ENCODE data around the gene PPIP5K1. TPM values are rescaled to one million over a fixed set of nuclear protein-coding genes. Genes with fewer than 3 reads are reported as not detected.
"Not testable (repeated sequence)": the region's sequence is repeated elsewhere in the genome, so short reads cannot be mapped to it uniquely, and the experiment has no call there.

PPIP5K1 gene
- 10 to 100 TPM; 16.5 to 45.2 (median 34.3) TPM for total RNA-seq
- 10 to 100 TPM in 1 of 2 donors, 1 to 10 TPM in 1; 7.6 to 27.0 TPM for polyA plus RNA-seq
- long read RNA-seq, donor 1, partial matches to known transcripts = 6 of 7 reads
- long read RNA-seq, donor 1, other reads (novel, unspliced or antisense) = 1 of 7 reads
- long read RNA-seq, donor 2 = 0 reads
- long read RNA-seq, donor 3, partial matches to known transcripts = 2 of 6 reads
- long read RNA-seq, donor 3, other reads (novel, unspliced or antisense) = 4 of 6 reads

- intact Hi-C loops (cut with DNase I); H3K27me3 ChIP-seq; H3K36me3 ChIP-seq; H3K9me3 ChIP-seq; H3K4me3 ChIP-seq; H3K4me1 ChIP-seq (ENCODE audit: insufficient read depth); H3K27ac ChIP-seq; DNase-seq: not testable (repeated sequence)
- WGBS, 3 donors = no CpG with 5 or more reads among the region's 54 CpGs
Observed at GRCh38 chr15:43589778-43590466, at the start of gene PPIP5K1. Gene PPIP5K1, minus strand, starts transcription at chr15:43590208. Its CDS starts 5,704 bp downstream, at chr15:43584504.

GRCh38 chr15:43638464-43639204 lies 48.6 kb upstream of the PPIP5K1 start:
- H3K27me3 ChIP-seq; DNase-seq; intact Hi-C loops (cut with DNase I); H3K36me3 ChIP-seq; H3K4me3 ChIP-seq; H3K27ac ChIP-seq; H3K9me3 ChIP-seq; H3K4me1 ChIP-seq (ENCODE audit: insufficient read depth): not testable (repeated sequence)
- 85 to 88% (median 85%) methylated on average over 8 of the region's 8 CpGs for WGBS, 3 donors

DNA sequence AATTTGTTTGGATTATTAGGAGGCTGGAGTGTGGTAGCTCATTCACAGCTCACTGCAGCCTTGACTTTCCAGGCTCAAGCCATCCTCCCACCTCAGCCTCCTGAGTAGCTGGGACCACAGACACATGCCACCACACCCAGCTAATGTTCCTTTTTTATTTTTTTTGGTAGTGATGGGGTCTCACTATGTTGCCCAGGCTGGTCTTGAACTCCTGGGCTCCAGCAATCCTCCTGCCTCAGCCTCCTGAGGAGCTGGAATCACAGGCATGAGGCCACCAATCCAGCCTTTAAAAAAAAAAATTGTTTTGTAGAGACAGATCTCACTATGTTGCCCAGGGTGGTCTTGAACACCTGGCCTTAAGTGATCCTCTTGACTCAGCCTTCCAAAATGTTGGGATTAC lies 36.9 kb upstream of the PPIP5K1 start:
- intact Hi-C loops (cut with DNase I); H3K4me3 ChIP-seq; H3K9me3 ChIP-seq; DNase-seq; H3K36me3 ChIP-seq; H3K27ac ChIP-seq; H3K27me3 ChIP-seq; H3K4me1 ChIP-seq (ENCODE audit: insufficient read depth): not testable (repeated sequence)

DNA sequence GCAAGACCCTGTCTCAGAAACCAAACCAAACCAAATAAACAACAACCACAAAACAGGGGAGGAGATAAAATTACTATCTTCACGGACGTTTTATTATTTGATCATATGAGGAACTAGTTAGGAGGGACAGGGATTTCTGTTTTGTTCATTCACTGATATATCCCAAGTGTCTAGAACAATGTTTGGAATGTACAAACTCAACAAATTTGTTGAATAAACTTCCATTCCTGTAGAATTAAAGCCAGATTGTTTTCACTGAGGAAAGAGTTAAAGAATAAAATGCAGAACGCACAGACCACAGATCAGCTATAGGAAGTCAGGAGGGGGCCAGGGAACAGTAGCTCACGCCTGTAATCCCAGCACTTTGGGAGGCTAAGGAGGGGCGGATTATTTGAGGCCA lies 35.1 kb upstream of the PPIP5K1 start:
- TF ChIP-seq EP300 (IDR thresholded peaks at IDR 0.05) = no peak
- TF ChIP-seq, protein P1, sequence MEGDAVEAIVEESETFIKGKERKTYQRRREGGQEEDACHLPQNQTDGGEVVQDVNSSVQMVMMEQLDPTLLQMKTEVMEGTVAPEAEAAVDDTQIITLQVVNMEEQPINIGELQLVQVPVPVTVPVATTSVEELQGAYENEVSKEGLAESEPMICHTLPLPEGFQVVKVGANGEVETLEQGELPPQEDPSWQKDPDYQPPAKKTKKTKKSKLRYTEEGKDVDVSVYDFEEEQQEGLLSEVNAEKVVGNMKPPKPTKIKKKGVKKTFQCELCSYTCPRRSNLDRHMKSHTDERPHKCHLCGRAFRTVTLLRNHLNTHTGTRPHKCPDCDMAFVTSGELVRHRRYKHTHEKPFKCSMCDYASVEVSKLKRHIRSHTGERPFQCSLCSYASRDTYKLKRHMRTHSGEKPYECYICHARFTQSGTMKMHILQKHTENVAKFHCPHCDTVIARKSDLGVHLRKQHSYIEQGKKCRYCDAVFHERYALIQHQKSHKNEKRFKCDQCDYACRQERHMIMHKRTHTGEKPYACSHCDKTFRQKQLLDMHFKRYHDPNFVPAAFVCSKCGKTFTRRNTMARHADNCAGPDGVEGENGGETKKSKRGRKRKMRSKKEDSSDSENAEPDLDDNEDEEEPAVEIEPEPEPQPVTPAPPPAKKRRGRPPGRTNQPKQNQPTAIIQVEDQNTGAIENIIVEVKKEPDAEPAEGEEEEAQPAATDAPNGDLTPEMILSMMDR (IDR thresholded peaks at IDR 0.05) = no peak
- TF ChIP-seq POLR2A (IDR thresholded peaks at IDR 0.05) = no peak
- intact Hi-C loops (cut with DNase I) = no loop called here
- no peak overlapping the region for H3K4me3 ChIP-seq
- H3K36me3 ChIP-seq = no peaks in the 10 kb centered on the region
- no peaks in the 10 kb centered on the region for H3K9me3 ChIP-seq
- no peaks in the 10 kb centered on the region for H3K4me1 ChIP-seq (ENCODE audit: insufficient read depth)
- no peak overlapping the region for H3K27ac ChIP-seq
- no peak for DNase-seq
- WGBS, 3 donors = 9 to 21% (median 12%) methylated on average over 5 of the region's 5 CpGs
- H3K27me3 ChIP-seq = no peaks in the 10 kb centered on the region

GRCh38 chr15:43622068-43622799 lies 32.2 kb upstream of the PPIP5K1 start:
- intact Hi-C loops (cut with DNase I) = not testable (repeated sequence)
- WGBS, 3 donors = 64 to 73% (median 69%) methylated on average over 5 of the region's 7 CpGs

GRCh38 chr15:43618700-43619099 lies 28.7 kb upstream of the PPIP5K1 start, which contains the start of gene STRC:
Gene STRC, minus strand, starts transcription at chr15:43618800. Its CDS starts 78 bp downstream, at chr15:43618722.
- H3K4me3 ChIP-seq; H3K36me3 ChIP-seq; DNase-seq; intact Hi-C loops (cut with DNase I); H3K4me1 ChIP-seq (ENCODE audit: insufficient read depth); H3K27me3 ChIP-seq; H3K27ac ChIP-seq; H3K9me3 ChIP-seq: not testable (repeated sequence)
- WGBS, 3 donors = no CpG with 5 or more reads among the region's 2 CpGs

More at GRCh38 chr15:43622068-43622799, 32.2 kb upstream of the PPIP5K1 start:
- not testable (repeated sequence) for H3K9me3 ChIP-seq; H3K4me3 ChIP-seq; H3K27ac ChIP-seq; H3K27me3 ChIP-seq; H3K4me1 ChIP-seq (ENCODE audit: insufficient read depth); H3K36me3 ChIP-seq; DNase-seq

DNA sequence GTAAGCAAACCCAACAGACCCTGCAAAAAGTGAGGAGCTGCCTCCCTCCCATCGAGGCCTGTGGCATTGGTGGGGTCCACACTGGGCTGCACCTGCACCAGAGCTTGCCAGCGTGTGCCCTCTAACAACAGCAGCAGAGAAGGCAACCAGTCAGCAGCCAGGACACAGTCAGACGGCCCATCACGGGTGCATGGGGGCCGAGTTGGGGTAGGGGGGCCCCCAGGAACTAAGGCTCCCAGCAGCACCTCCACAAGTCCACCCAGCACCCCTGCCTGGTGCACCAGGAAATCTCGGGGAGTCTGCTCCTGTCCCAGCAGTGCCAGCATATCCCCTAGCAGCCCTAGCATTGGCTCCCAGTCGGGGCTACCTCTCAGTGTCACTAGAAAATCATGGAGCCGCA lies 27.7 kb upstream of the PPIP5K1 start:
- H3K9me3 ChIP-seq; H3K27me3 ChIP-seq; H3K27ac ChIP-seq; H3K4me1 ChIP-seq (ENCODE audit: insufficient read depth); DNase-seq; intact Hi-C loops (cut with DNase I); H3K4me3 ChIP-seq; H3K36me3 ChIP-seq: not testable (repeated sequence)
- WGBS, 3 donors = 49% methylated on average over 3 of the region's 8 CpGs; no CpG with 5 or more reads in 2 of the 3 donors

GRCh38 chr15:43602233-43602632 lies 12.2 kb upstream of the PPIP5K1 start:
- 79 to 85% (median 83%) methylated on average over 6 of the region's 6 CpGs for WGBS, 3 donors
- DNase-seq; H3K4me3 ChIP-seq; intact Hi-C loops (cut with DNase I); H3K4me1 ChIP-seq (ENCODE audit: insufficient read depth); H3K27ac ChIP-seq; H3K36me3 ChIP-seq; H3K27me3 ChIP-seq; H3K9me3 ChIP-seq: not testable (repeated sequence)

GRCh38 chr15:43600200-43600599 lies 10.2 kb upstream of the PPIP5K1 start:
- DNase-seq; intact Hi-C loops (cut with DNase I); H3K4me3 ChIP-seq; H3K9me3 ChIP-seq; H3K4me1 ChIP-seq (ENCODE audit: insufficient read depth); H3K27me3 ChIP-seq; H3K36me3 ChIP-seq; H3K27ac ChIP-seq: not testable (repeated sequence)
- no CpG with 5 or more reads among the region's 2 CpGs for WGBS, 3 donors

DNA sequence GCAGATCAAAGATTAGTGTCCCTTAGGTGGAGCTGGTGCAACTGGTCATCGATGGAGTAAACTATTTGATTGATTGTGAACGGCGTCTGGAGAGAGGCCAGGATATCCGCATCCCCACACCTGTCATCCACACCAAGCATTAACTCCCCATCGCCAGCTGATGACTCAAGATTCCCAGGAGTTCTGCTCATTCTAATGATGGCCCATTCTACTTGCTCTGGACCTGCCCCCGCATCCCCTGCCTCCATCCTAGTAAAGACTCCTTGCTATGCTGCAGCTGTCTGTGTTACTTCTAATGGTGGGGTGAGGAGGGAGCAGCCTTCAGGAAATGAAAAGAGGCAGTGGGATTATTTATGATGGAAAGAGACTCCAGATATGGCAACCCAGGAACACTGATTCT lies 9.1 kb upstream of the PPIP5K1 start:
- H3K36me3 ChIP-seq; H3K27me3 ChIP-seq; DNase-seq; H3K27ac ChIP-seq; intact Hi-C loops (cut with DNase I); H3K4me3 ChIP-seq; H3K9me3 ChIP-seq; H3K4me1 ChIP-seq (ENCODE audit: insufficient read depth): not testable (repeated sequence)
- WGBS, 3 donors = 61 to 80% (median 63%) methylated on average over 6 of the region's 6 CpGs

All from ovary (tissue), 10 donors.